Measurements from ENCODE around the gene ROS1. TPM values are rescaled to one million over a fixed set of nuclear protein-coding genes. Genes with fewer than 3 reads are reported as not detected.

ROS1 gene
- total and polyA plus RNA-seq, 4 donors: under 0.01 TPM; not detected in 3

GRCh38 chr6:117393045-117393444 is 32.7 kb downstream of the ROS1 start:
- DNase-seq (ENCODE audit: low spot score): no peak
- no peak for TF ChIP-seq RXRA (IDR thresholded peaks at IDR 0.05)
- TF ChIP-seq EGR1 (IDR thresholded peaks at IDR 0.05; ENCODE audit: low read depth in 2 of 2): no peak
- TF ChIP-seq FOXA2 (IDR thresholded peaks at IDR 0.05): no peak
- no peak for TF ChIP-seq TAF1 (conservative IDR thresholded peaks at IDR 0.05)
- TF ChIP-seq HNF4G (IDR thresholded peaks at IDR 0.05): no peak
- TF ChIP-seq CTCF (IDR thresholded peaks at IDR 0.05; ENCODE audit: low read depth, low read length, missing input control): no peak
- no peak for TF ChIP-seq ZBTB33 (IDR thresholded peaks at IDR 0.05)
- no peak for TF ChIP-seq FOXA1 (IDR thresholded peaks at IDR 0.05)
- TF ChIP-seq SP1 (IDR thresholded peaks at IDR 0.05): no peak
- no peak for TF ChIP-seq MAX (IDR thresholded peaks at IDR 0.05)
- TF ChIP-seq JUND (IDR thresholded peaks at IDR 0.05): no peak
- TF ChIP-seq ATF3 (IDR thresholded peaks at IDR 0.05): no peak
- TF ChIP-seq HNF4A (conservative IDR thresholded peaks at IDR 0.05): no peak
- TF ChIP-seq NR2F2 (IDR thresholded peaks at IDR 0.05): no peak
- TF ChIP-seq RAD21 (IDR thresholded peaks at IDR 0.05): no peak
- no peak for TF ChIP-seq YY1 (IDR thresholded peaks at IDR 0.05)
- no peak for TF ChIP-seq GABPA (IDR thresholded peaks at IDR 0.05 in 1 of 2, conservative IDR thresholded peaks at IDR 0.05 in 1 of 2)
- TF ChIP-seq REST (IDR thresholded peaks at IDR 0.05): no peak
- Histone ChIP-seq H3K27ac (ENCODE audit: low read depth in 1 of 2, low read length in 2 of 2) (no peak overlapping the region), H3K4me3 (ENCODE audit: low read depth in 1 of 3, low read length in 3 of 3) (no peak overlapping the region), H3K4me1 (ENCODE audit: control insufficient read depth in 4 of 4, insufficient read depth in 4 of 4, low read length in 3 of 4) (peaks cover 19 to 57% (median 39%) of the 10 kb centered on the region in 4 donors), H3K9ac (ENCODE audit: low read depth in 1 of 2, low read length in 2 of 2) (no peak overlapping the region), H3K36me3 (ENCODE audit: control insufficient read depth in 4 of 4, insufficient read depth in 3 of 4, low read depth in 1 of 4, low read length in 3 of 4) (no peaks in the 10 kb centered on the region), H3K27me3 (ENCODE audit: control insufficient read depth in 4 of 4, insufficient read depth in 4 of 4, low read length in 3 of 4) (no peaks in the 10 kb centered on the region), H3K9me3 (ENCODE audit: control insufficient read depth in 4 of 4, low read length in 3 of 4) (no peaks in the 10 kb centered on the region)
- 90% methylated on average over 2 of the region's 2 CpGs for WGBS
